IMR-90 (cell line): Measurements from ENCODE around the gene KIF13A. TPM values are rescaled to one million over a fixed set of nuclear protein-coding genes. Genes with fewer than 3 reads are reported as not detected.
A peak's percentile ranks its signal among the peaks of the same experiment; 100 is the strongest.

Experiments used
- ATAC-seq: fragments of 200-7000 bp; cut with Tn5 transposase; 2 replicates; pipeline ENCODE4 v1.9.1; 2020; ENCODE audit warnings: low read depth, mild to moderate bottlenecking, moderate library complexity
- BruUV-seq: library from RNA; stranded (reverse); fragments of 400-500 nt; replicated peaks from 2 replicates; lab custom pipeline; 2021; lab: Mats Ljungman, UMichigan
- CTCF ChIA-PET: fragments of 300-600 bp; formaldehyde crosslinking; extraction: SDS; loops from one replicate; lab custom pipeline; 2021; ENCODE audit warnings: antibody characterized with exemption; lab: Yijun Ruan, JAX
- POLR2A ChIA-PET: fragments of 300-600 bp; sonication (Branson Sonifier 250); formaldehyde crosslinking; loops from one replicate; lab custom pipeline; 2022; ENCODE audit warnings: antibody characterized with exemption; ENCODE audit not compliant: unreplicated experiment; lab: Charles Lee
- DNase-seq: peaks from one replicate; pipeline ENCODE4 v3.0.0; 2013
- H2AFZ ChIP-seq: replicated peaks from 2 replicates; pipeline ENCODE3; 2013; ENCODE audit warnings: low read length, mild to moderate bottlenecking; ENCODE audit not compliant: poor library complexity
- H2AK5ac ChIP-seq: 2 replicates; pipeline ENCODE4 v1.6.1; 2013; ENCODE audit warnings: low read depth, low read length, inconsistent platforms
- H2AK9ac ChIP-seq: replicated peaks from 2 replicates; pipeline ENCODE3; 2013; ENCODE audit warnings: mild to moderate bottlenecking, low read depth, low read length, moderate library complexity; ENCODE audit not compliant: poor library complexity
- H2BK120ac ChIP-seq: 2 replicates; pipeline ENCODE4 v1.6.1; 2013; ENCODE audit warnings: low read depth, low read length, inconsistent platforms
- H2BK15ac ChIP-seq: 3 replicates; pipeline ENCODE4 v1.6.1; 2013; ENCODE audit warnings: low read depth, low read length, inconsistent platforms
- H2BK20ac ChIP-seq: 2 replicates; pipeline ENCODE4 v1.6.1; 2013; ENCODE audit warnings: low read depth, mild to moderate bottlenecking, inconsistent platforms, low read length, moderate library complexity
- H2BK5ac ChIP-seq: 2 replicates; pipeline ENCODE4 v1.6.1; 2013; ENCODE audit warnings: mild to moderate bottlenecking, low read depth, low read length, inconsistent platforms; ENCODE audit not compliant: poor library complexity, severe bottlenecking
- H3K14ac ChIP-seq: replicated peaks from 2 replicates; pipeline ENCODE4 v1.6.1; 2013; ENCODE audit warnings: low read depth, low read length, inconsistent platforms
- H3K18ac ChIP-seq: 2 replicates; pipeline ENCODE4 v1.6.1; 2013; ENCODE audit warnings: low read depth, low read length, control low read depth
- H3K23ac ChIP-seq: 2 replicates; pipeline ENCODE4 v1.6.1; 2013; ENCODE audit warnings: low read depth, low read length, inconsistent platforms
- H3K27ac ChIP-seq: 2 replicates; pipeline ENCODE4 v1.5.1; 2013; ENCODE audit warnings: mild to moderate bottlenecking, control low read depth, low read length; ENCODE audit not compliant: insufficient read depth
- H3K27me3 ChIP-seq: 2 replicates; pipeline ENCODE4 v1.6.1; 2013; ENCODE audit warnings: low read length; ENCODE audit not compliant: control insufficient read depth, insufficient read depth
- H3K36me3 ChIP-seq: 2 replicates; pipeline ENCODE4 v1.6.1; 2013; ENCODE audit warnings: low read length, mixed read lengths; ENCODE audit not compliant: control insufficient read depth, insufficient read depth
- H3K4ac ChIP-seq: 2 replicates; pipeline ENCODE4 v1.6.1; 2013; ENCODE audit warnings: low read depth, low read length, inconsistent platforms
- H3K4me1 ChIP-seq: 2 replicates; pipeline ENCODE4 v1.6.1; 2013; ENCODE audit warnings: low read length, mixed read lengths; ENCODE audit not compliant: control insufficient read depth, insufficient read depth
- H3K4me2 ChIP-seq: 2 replicates; pipeline ENCODE4 v1.6.1; 2013; ENCODE audit warnings: low read depth, mild to moderate bottlenecking, control low read depth, low read length, moderate library complexity
- H3K4me3 ChIP-seq: 2 replicates; pipeline ENCODE4 v1.5.1; 2013; ENCODE audit warnings: low read depth, mild to moderate bottlenecking, control low read depth, low read length, moderate library complexity; ENCODE audit not compliant: insufficient read depth
- H3K56ac ChIP-seq: 2 replicates; pipeline ENCODE4 v1.6.1; 2013; ENCODE audit warnings: low read length, inconsistent platforms; ENCODE audit not compliant: insufficient read depth; ENCODE audit errors: extremely low read depth
- H3K79me1 ChIP-seq, 2 experiments: 2 replicates each; pipeline ENCODE4 v1.6.1; 2013; ENCODE audit warnings: low read length in 2 of 2, inconsistent platforms in 1 of 2, low read depth in 1 of 2
- H3K9ac ChIP-seq: 2 replicates; pipeline ENCODE4 v1.6.1; 2013; ENCODE audit warnings: low read depth, low read length, control low read depth
- H3K9me1 ChIP-seq: 2 replicates; pipeline ENCODE4 v1.6.1; 2013; ENCODE audit warnings: low read length, inconsistent platforms; ENCODE audit not compliant: insufficient read depth
- H3K9me3 ChIP-seq: 2 replicates; pipeline ENCODE4 v1.6.1; 2013; ENCODE audit warnings: low read length; ENCODE audit not compliant: control insufficient read depth, insufficient read depth
- H4K20me1 ChIP-seq: 2 replicates; pipeline ENCODE4 v1.6.1; 2013; ENCODE audit warnings: low read length, inconsistent platforms; ENCODE audit not compliant: insufficient read depth
- H4K5ac ChIP-seq: 2 replicates; pipeline ENCODE4 v1.6.1; 2013; ENCODE audit warnings: mild to moderate bottlenecking, low read depth, low read length, control low read depth
- H4K8ac ChIP-seq, 2 experiments: 2 replicates each; pipeline ENCODE4 v1.6.1; 2013; ENCODE audit warnings: low read depth in 2 of 2, low read length in 2 of 2, control low read depth in 1 of 2, inconsistent platforms in 1 of 2
- H4K91ac ChIP-seq: 2 replicates; pipeline ENCODE4 v1.6.1; 2013; ENCODE audit warnings: low read depth, low read length, inconsistent platforms; ENCODE audit not compliant: insufficient read depth
- BHLHE40 ChIP-seq: fragments of 150-350 bp; IDR thresholded peaks from 2 replicates; pipeline ENCODE4 v1.6.1; 2016; ENCODE audit warnings: mild to moderate bottlenecking, low read depth, low read length
- CEBPB ChIP-seq: IDR thresholded peaks from 2 replicates; pipeline ENCODE4 v1.6.1; 2012; ENCODE audit warnings: low read depth, low read length, improper control_type of control experiment
- CTCF ChIP-seq: conservative IDR thresholded peaks from 2 replicates; pipeline ENCODE4 v1.5.1; 2012; ENCODE audit warnings: mild to moderate bottlenecking, low read depth, low read length, improper control_type of control experiment
- ELK1 ChIP-seq: fragments of 150-350 bp; IDR thresholded peaks from 2 replicates; pipeline ENCODE4 v1.6.1; 2016; ENCODE audit warnings: low read depth, mild to moderate bottlenecking, low read length, moderate library complexity, borderline replicate concordance
- MAFK ChIP-seq: IDR thresholded peaks from 2 replicates; pipeline ENCODE4 v1.6.1; 2012; ENCODE audit warnings: low read depth, low read length, improper control_type of control experiment
- MAZ ChIP-seq: IDR thresholded peaks from 2 replicates; pipeline ENCODE4 v1.6.1; 2012; ENCODE audit warnings: low read depth, mild to moderate bottlenecking, low read length, improper control_type of control experiment, moderate library complexity, borderline replicate concordance
- MXI1 ChIP-seq: IDR thresholded peaks from 2 replicates; pipeline ENCODE4 v1.6.1; 2012; ENCODE audit warnings: low read depth, mild to moderate bottlenecking, low read length, moderate library complexity, borderline replicate concordance
- NFE2L2 ChIP-seq: fragments of 150-350 bp; IDR thresholded peaks from 2 replicates; pipeline ENCODE4 v1.6.1; 2016; ENCODE audit warnings: low read depth, mild to moderate bottlenecking, low read length
- POLR2A ChIP-seq: IDR thresholded peaks from 2 replicates; pipeline ENCODE4 v1.6.1; 2012; ENCODE audit warnings: mild to moderate bottlenecking, low read depth, low read length
- RAD21 ChIP-seq: IDR thresholded peaks from 2 replicates; pipeline ENCODE4 v1.6.1; 2012; ENCODE audit warnings: low read length, improper control_type of control experiment
- RCOR1 ChIP-seq: IDR thresholded peaks from 2 replicates; pipeline ENCODE4 v1.6.1; 2012; ENCODE audit warnings: mild to moderate bottlenecking, low read length, improper control_type of control experiment; ENCODE audit not compliant: insufficient replicate concordance
- RFX5 ChIP-seq: IDR thresholded peaks from 2 replicates; pipeline ENCODE4 v1.8.0; 2012; ENCODE audit warnings: low read depth, mild to moderate bottlenecking, low read length, moderate library complexity
- SMC3 ChIP-seq: fragments of 150-350 bp; IDR thresholded peaks from 2 replicates; pipeline ENCODE4 v1.6.1; 2016; ENCODE audit warnings: low read depth, mild to moderate bottlenecking, antibody characterized with exemption, low read length, moderate library complexity
- USF2 ChIP-seq: fragments of 150-350 bp; IDR thresholded peaks from 2 replicates; pipeline ENCODE4 v1.6.1; 2017; ENCODE audit warnings: mild to moderate bottlenecking, antibody characterized with exemption, low read length, low read depth
- WGBS, 2 experiments: methylation state at CpG; one replicate each; pipeline versions ENCODE4 v1.1.5 to v1.1.7; 2013; ENCODE audit warnings: missing lambda C conversion rate in 2 of 2; ENCODE audit not compliant: insufficient read length in 1 of 2; ENCODE audit errors: extremely low coverage in 2 of 2; 5-methylcytosine and 5-hydroxymethylcytosine counted together
- dilution Hi-C: fragments of 300-500 bp; cut with HindIII; formaldehyde crosslinking; loops from one replicate; pipeline ENCODE4 v1.14.3; 2018; ENCODE audit warnings: low sequenced_read_pairs; ENCODE audit not compliant: unreplicated experiment
- in situ Hi-C: fragments of 300-500 bp; cut with MboI; formaldehyde crosslinking; loops from 3 replicates; pipeline ENCODE4 v1.14.3; 2019; ENCODE audit warnings: low sequenced_read_pairs, inconsistent platforms, mixed read lengths
- intact Hi-C: fragments of 100-400 bp; cut with micrococcal nuclease; formaldehyde crosslinking; loops from 2 replicates; pipeline ENCODE4 v1.10.0; 2022
- polyA plus RNA-seq, 3 experiments: library from polyadenylated mRNA; depleted of rRNA; stranded (reverse); fragments of >200 nt; gene quantifications; 2 replicates each; pipeline ENCODE4 v1.2.3, GENCODE V29; 2012; ENCODE audit warnings: low replicate concordance in 1 of 3
- total RNA-seq: library from RNA; depleted of rRNA; stranded (reverse); fragments of >200 nt; gene quantifications from 2 replicates; pipeline ENCODE4 v1.2.3, GENCODE V29; 2012

KIF13A gene
- total and polyA plus RNA-seq, 2 of the 4 experiments (the other 2 are of a cell fraction) = 23.3 to 51.8 TPM

- no peak overlapping the region for H3K4ac ChIP-seq
- no peak for TF ChIP-seq MAZ
- no peak for TF ChIP-seq RAD21
- TF ChIP-seq NFE2L2 = no peak
- no peak for TF ChIP-seq RCOR1
- no peak for TF ChIP-seq BHLHE40
- no peak for TF ChIP-seq RFX5
- no peak for TF ChIP-seq CTCF
- no peak for TF ChIP-seq MXI1
- no peak for TF ChIP-seq SMC3
- TF ChIP-seq ELK1 = no peak
- no peak for TF ChIP-seq CEBPB
- TF ChIP-seq MAFK = no peak
- no peak for TF ChIP-seq POLR2A
- TF ChIP-seq USF2 = no peak
- no peak overlapping the region for H4K5ac ChIP-seq
Measured at GRCh38 chr6:17856306-17856705, 131.1 kb downstream of the KIF13A start.

More at GRCh38 chr6:17856306-17856705, 131.1 kb downstream of the KIF13A start:
- ChIA-PET POLR2A (no interaction called here), CTCF (no interaction called here)
- Histone ChIP-seq H3K79me1 (peaks cover 15 to 55% of the 10 kb centered on the region in 2 experiments; a peak in 3 of 4 replicates), H4K8ac (no peak overlapping the region), H3K9me1 (no peaks in the 10 kb centered on the region), H2AFZ (no peak overlapping the region), H2BK20ac (no peak overlapping the region), H2AK9ac (no peak overlapping the region), H2BK5ac (no peak overlapping the region), H3K14ac (0 out of 2 replicates have a peak overlapping the region, but pooled peaks have one; percentile 7), H3K56ac (no peak overlapping the region), H3K18ac (no peak overlapping the region), H3K9me3 (no peaks in the 10 kb centered on the region), H3K4me2 (no peak overlapping the region), H4K20me1 (no peaks in the 10 kb centered on the region), H3K36me3 (peaks cover 8% of the 10 kb centered on the region), H3K4me3 (no peak overlapping the region), H4K91ac (no peak overlapping the region), H2BK120ac (no peak overlapping the region), H3K4me1 (peaks cover 7% of the 10 kb centered on the region), H3K27me3 (no peaks in the 10 kb centered on the region), H3K23ac (peak overlapping the region; percentile 45), H2BK15ac (no peak overlapping the region; the same call in 2 of the 3 replicates), H3K9ac (no peak overlapping the region), H3K27ac (no peak overlapping the region), H2AK5ac (peak overlapping the region; percentile 29; the same call in 1 of the 2 replicates)
- no TSS peak for BruUV-seq
- WGBS, 2 experiments = no CpG with 5 or more reads among the region's 3 CpGs
- DNase-seq (peak; percentile 8), ATAC-seq (no peak)
- dilution Hi-C loops (no loop called here), intact Hi-C loops (loop anchor here (10.0 kb wide), 1 partner anchor 388 kb away; no protein-coding TSS in a partner anchor), in situ Hi-C loops (no loop called here)
